GM18511 (cell line): ENCODE data around the gene DNAH2.
A peak's percentile ranks its signal among the peaks of the same experiment; 100 is the strongest.

ENCODE experiments used
- ATAC-seq: cut with Tn5 transposase; IDR thresholded peaks from one replicate; pipeline ENCODE4 v1.9.1; 2021; ENCODE audit warnings: mild to moderate bottlenecking, moderate library complexity; ENCODE audit not compliant: unreplicated experiment

The DNAH2 gene

DNA sequence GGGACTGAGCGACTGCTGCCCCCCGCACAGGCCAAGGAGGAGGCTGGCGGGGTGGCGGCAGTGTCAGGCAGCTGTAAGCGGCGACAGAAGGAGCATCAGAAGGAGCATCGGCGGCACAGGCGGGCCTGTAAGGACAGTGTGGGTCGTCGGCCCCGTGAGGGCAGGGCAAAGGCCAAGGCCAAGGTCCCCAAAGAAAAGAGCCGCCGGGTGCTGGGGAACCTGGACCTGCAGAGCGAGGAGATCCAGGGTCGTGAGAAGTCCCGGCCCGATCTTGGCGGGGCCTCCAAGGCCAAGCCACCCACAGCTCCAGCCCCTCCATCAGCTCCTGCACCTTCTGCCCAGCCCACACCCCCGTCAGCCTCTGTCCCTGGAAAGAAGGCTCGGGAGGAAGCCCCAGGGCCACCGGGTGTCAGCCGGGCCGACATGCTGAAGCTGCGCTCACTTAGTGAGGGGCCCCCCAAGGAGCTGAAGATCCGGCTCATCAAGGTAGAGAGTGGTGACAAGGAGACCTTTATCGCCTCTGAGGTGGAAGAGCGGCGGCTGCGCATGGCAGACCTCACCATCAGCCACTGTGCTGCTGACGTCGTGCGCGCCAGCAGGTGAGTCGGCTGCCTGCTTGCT is 131.7 kb downstream of the DNAH2 start:
- ATAC-seq, result no peak

GRCh38 chr17:7849751-7850504 is 132.4 kb downstream of the DNAH2 start:
- ATAC-seq, result no peak

DNA sequence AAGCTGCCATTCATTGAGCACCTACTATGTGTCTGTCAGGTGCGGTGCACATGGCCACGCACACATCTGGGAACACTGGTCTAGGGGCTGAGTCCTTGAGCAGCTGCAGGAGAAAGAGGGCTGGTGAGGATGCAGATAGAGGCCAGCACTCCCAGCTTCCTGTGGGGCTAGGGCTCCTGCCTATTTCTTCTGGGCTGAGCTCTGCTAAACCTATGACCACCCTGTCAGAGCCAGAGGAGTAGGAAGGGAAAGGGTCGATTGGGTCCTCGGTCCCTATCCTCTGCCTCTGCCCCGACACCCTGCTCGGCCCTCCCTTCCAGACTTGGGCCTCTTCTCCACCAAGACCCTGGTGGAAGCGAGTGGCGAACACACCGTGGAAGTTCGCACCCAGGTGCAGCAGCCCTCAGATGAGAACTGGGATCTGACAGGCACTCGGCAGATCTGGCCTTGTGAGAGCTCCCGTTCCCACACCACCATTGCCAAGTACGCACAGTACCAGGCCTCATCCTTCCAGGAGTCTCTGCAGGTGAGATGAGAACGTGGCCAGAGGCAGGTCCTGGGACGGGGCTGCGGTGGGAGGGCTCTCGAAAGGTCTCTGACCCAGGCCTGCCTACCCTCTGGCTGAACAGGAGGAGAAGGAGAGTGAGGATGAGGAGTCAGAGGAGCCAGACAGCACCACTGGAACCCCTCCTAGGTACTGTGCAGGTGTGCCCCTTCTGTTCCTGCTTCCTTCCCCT is 133.3 kb downstream of the DNAH2 start:
- peak; percentile 9 for ATAC-seq

DNA sequence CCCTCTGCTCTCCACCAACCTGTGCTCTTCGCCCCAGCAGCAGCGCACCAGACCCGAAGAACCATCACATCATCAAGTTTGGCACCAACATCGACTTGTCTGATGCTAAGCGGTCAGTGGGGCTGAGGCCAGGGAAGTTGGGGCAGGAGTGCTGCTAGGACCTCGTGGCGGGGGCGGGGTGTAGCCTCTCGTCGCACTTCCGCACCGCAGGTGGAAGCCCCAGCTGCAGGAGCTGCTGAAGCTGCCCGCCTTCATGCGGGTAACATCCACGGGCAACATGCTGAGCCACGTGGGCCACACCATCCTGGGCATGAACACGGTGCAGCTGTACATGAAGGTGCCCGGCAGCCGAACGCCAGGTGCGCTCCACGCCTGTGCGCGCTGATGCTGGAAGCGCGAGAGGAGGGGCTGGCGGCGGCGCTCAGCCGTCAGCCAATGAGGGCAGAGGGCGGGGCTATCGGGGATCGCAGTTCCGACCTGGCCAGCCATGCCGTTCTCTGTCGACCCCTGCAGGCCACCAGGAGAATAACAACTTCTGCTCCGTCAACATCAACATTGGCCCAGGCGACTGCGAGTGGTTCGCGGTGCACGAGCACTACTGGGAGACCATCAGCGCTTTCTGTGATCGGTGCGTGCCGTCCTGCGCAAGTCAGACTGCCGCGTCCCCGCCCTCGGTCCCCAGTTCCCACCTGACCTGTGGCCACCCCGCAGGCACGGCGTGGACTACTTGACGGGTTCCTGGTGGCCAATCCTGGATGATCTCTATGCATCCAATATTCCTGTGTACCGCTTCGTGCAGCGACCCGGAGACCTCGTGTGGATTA is 134.1 kb downstream of the DNAH2 start:
- ATAC-seq, result peak; percentile 77

GRCh38 chr17:7852262-7852670 is 134.7 kb downstream of the DNAH2 start:
- ATAC-seq, result no peak

- no peak for ATAC-seq
Observed at GRCh38 chr17:7852919-7853690, 135.6 kb downstream of the DNAH2 start.

DNA sequence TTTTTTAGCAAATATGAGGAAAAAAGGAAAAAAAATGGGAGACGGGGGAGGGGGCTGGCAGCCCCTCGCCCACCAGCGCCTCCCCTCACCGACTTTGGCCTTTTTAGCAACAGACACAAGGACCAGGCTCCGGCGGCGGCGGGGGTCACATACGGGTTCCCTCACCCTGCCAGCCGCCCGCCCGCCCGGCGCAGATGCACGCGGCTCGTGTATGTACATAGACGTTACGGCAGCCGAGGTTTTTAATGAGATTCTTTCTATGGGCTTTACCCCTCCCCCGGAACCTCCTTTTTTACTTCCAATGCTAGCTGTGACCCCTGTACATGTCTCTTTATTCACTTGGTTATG is 136.1 kb downstream of the DNAH2 start:
- ATAC-seq, result no peak

DNA sequence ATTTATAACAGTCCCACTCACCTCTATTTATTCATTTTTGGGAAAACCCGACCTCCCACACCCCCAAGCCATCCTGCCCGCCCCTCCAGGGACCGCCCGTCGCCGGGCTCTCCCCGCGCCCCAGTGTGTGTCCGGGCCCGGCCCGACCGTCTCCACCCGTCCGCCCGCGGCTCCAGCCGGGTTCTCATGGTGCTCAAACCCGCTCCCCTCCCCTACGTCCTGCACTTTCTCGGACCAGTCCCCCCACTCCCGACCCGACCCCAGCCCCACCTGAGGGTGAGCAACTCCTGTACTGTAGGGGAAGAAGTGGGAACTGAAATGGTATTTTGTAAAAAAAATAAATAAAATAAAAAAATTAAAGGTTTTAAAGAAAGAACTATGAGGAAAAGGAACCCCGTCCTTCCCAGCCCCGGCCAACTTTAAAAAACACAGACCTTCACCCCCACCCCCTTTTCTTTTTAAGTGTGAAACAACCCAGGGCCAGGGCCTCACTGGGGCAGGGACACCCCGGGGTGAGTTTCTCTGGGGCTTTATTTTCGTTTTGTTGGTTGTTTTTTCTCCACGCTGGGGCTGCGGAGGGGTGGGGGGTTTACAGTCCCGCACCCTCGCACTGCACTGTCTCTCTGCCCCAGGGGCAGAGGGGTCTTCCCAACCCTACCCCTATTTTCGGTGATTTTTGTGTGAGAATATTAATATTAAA is 136.7 kb downstream of the DNAH2 start:
- no peak for ATAC-seq

GRCh38 chr17:7854851-7855659 is 137.5 kb downstream of the DNAH2 start, which contains the start of gene TMEM88:
TMEM88 (plus strand) TSS chr17:7855066; CDS start chr17:7855075, 9 bp downstream.
- ATAC-seq, result no peak

DNA sequence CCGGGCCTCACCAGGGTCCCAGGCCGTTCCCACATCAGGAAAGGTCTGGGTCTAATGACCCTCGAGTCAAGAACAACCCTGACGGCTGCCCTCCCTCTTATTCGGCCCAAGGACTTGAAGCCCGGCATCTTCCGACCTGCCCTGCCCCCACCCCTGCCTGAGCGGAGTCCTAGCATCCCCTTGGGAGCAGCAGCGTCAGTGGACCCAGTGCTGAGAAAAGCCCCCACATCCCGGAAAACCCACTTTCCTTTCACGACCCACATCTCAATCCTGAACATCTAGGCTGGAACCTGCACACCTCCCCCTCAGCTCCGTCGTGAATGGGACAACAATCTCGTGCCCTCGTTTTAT is 138.1 kb downstream of the DNAH2 start:
- ATAC-seq, result no peak

GRCh38 chr17:7856011-7856810 is 138.7 kb downstream of the DNAH2 start:
- no peak for ATAC-seq

DNA sequence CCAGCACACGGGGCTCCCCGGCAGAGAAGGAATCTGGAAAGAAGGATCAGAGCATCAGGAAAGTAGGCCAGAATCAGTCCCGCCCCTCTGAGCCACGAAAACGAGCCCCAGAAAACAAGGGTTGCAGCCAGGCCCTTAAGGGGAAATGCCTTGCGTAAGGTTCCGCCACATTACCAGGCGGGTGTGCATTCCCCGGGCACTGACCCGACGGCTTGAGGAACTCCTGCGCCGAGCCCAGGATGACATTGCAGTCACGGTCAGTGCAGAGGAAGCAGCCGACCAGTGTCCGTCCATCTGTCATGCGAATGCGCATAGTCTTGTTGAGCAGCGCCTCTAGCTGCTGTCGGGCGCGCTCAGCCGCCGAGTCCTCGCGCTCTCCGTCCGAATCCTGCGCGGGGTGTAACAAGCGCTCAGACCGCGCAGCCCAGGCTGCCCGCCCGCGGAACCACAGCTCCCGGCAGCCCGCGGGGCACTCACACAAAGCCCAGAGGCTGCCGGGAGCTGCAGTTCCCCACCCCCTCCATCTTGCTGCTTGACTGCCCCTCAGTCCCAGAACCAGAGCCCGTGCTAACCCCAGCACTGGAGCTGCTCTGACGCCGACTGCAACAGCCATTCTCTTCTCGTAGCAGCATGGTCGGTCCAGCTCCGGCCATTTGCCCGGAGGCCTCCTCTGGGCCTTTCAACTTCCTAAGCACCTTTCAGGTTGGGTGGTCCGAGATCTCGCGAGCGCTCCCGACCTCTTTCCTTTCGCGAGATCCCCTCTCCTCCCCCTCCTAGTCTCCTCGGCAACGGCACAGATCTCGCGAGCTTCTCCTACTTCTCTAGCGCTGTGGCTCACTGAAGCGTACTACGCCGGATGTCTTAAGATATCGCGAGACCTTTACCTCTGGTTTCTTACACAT is 139.5 kb downstream of the DNAH2 start, which contains the start of gene NAA38:
TSS of gene NAA38 (minus strand) at position 749 of the 902 bp plus-strand sequence. CDS start at position 653, 96 bp downstream.
- peak; percentile 81 for ATAC-seq

DNA sequence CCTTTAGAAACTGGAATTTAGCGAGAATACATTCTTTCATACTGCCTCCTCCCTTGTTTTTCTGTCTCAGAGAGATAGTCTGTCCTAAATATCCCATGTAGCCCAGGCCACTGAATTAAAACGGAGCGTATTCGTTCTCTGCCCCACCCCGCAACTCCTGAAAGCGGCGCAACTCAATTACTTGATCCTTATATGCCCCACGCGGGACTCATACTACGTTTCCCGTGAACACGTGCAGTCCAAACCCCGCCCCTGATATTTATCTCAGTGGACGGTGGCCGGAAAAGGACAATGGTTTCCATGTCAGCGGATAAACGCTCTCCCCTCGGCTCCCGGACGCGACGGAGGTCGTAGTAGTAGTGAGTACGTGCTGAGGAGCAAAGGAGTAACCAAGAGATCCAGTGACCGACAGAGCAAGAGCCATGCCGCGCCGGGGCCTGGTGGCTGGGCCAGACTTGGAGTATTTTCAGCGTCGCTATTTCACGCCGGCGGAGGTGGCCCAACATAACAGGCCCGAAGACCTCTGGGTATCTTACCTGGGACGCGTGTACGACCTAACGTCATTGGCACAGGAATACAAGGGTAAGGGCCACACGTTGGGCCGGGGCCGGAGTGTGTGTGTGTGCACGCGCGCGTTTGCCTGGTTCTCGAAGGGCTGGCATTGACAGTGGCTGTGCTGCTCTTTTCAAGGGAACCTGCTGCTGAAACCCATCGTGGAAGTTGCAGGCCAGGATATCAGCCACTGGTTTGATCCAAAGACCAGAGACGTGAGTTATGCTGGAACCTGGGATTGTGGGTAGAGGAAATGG is 140.4 kb downstream of the DNAH2 start, which contains the start of gene CYB5D1:
TSS of gene CYB5D1 (plus strand) at position 291 of the 809 bp plus-strand sequence. CDS start at position 423, 132 bp downstream.
- peak; percentile 41 for ATAC-seq

- no peak for ATAC-seq
Observed at GRCh38 chr17:7858522-7858810, 140.9 kb downstream of the DNAH2 start.

- ATAC-seq, result no peak
Observed at GRCh38 chr17:7859028-7859427, 141.5 kb downstream of the DNAH2 start.
